Psoas muscle (tissue), 8 donors: ENCODE results near the gene KIAA0753. TPM values are rescaled to one million over a fixed set of nuclear protein-coding genes. Genes with fewer than 3 reads are reported as not detected.
A peak's percentile ranks its signal among the peaks of the same experiment; 100 is the strongest.
"Not testable (repeated sequence)": the region's sequence is repeated elsewhere in the genome, so short reads cannot be mapped to it uniquely, and the experiment has no call there.

Experiments used
- ATAC-seq, 4 donors: fragments of 200-7000 bp; cut with Tn5 transposase; one replicate each; pipeline ENCODE4 v1.9.1; 2020; ENCODE audit warnings: moderate library complexity in 3 of 4, mild to moderate bottlenecking in 2 of 4
- DNase-seq, 2 donors: peaks; one replicate each; pipeline ENCODE4 v3.0.0-alpha.2; 2020
- H3K27ac ChIP-seq: fragments of 200-600 bp; one replicate; pipeline ENCODE4 v1.8.0; 2022
- H3K27me3 ChIP-seq, 3 donors: fragments of 200-600 bp in 1 of 3; one replicate each; pipeline versions ENCODE4 v1.6.1 to v1.8.0; 2013 to 2022; ENCODE audit warnings: low read length in 2 of 3, mild to moderate bottlenecking in 2 of 3, moderate library complexity in 1 of 3; ENCODE audit not compliant: insufficient read depth in 3 of 3
- H3K36me3 ChIP-seq, 2 donors: fragments of 200-600 bp in 1 of 2; one replicate each; pipeline versions ENCODE4 v1.6.1 to v1.8.0; 2013 to 2022; ENCODE audit warnings: low read depth in 1 of 2, mild to moderate bottlenecking in 1 of 2, moderate library complexity in 1 of 2; ENCODE audit not compliant: insufficient read depth in 1 of 2
- H3K4me1 ChIP-seq: fragments of 200-600 bp; one replicate; pipeline ENCODE4 v1.8.0; 2022
- H3K4me3 ChIP-seq: fragments of 200-600 bp; one replicate; pipeline ENCODE4 v1.8.0; 2022; ENCODE audit warnings: mild to moderate bottlenecking
- H3K9me3 ChIP-seq: fragments of 200-600 bp; one replicate; pipeline ENCODE4 v1.8.0; 2022
- WGBS, 3 donors: extraction: QIAGEN DNeasy Blood & Tissue Kit; methylation state at CpG; one replicate each; pipeline versions ENCODE4 v1.1.6 to v1.1.7; 2013; 5-methylcytosine and 5-hydroxymethylcytosine counted together
- intact Hi-C, 2 donors: fragments of 100-400 bp; cut with DNase I; formaldehyde crosslinking; loops; one replicate each; pipeline versions ENCODE4 v1.11.0 to v1.14.2; 2022
- polyA plus RNA-seq, 3 donors: library from polyadenylated mRNA; stranded (reverse); fragments of 200-250 nt; gene quantifications; one replicate each; pipeline ENCODE4 v1.2.3, GENCODE V29; 2013
- total RNA-seq, 4 donors: library from RNA; stranded (reverse); fragmentation: NEBNext Ultra II Directional in 2 of 4; extraction: Animal tissue kit (Norgen Biotek cat#: 25700) in 2 of 4; gene quantifications; one replicate each; pipeline versions ENCODE4 v1.2.1 to v1.2.4, GENCODE V29; 2021 to 2023
- TF ChIP-seq, protein P1 (sequence below): fragments of 200-600 bp; IDR thresholded peaks from one replicate; pipeline ENCODE4 v1.8.0; 2022; ENCODE audit warnings: antibody characterized with exemption
- donor health status: healthy with polysubstance abuse.
- donor health status: DM: no; HTN: no; CAD: no; lungs with moderate emphysema.
- donor health status: Bipolar disorder and iron deficiency.
- donor health status: healthy.
- donor health status: DM: yes; HTN: yes; CAD: no.
- donor health status: DM: no; HTN: no; CAD: no.
- donor health status: DM: no; HTN: no; CAD: no.
- donor health status: DM: yes; HTN: yes; CAD: no.

Gene KIAA0753
- total and polyA plus RNA-seq, 7 donors = 2.4 to 4.7 (median 3.0) TPM

DNA sequence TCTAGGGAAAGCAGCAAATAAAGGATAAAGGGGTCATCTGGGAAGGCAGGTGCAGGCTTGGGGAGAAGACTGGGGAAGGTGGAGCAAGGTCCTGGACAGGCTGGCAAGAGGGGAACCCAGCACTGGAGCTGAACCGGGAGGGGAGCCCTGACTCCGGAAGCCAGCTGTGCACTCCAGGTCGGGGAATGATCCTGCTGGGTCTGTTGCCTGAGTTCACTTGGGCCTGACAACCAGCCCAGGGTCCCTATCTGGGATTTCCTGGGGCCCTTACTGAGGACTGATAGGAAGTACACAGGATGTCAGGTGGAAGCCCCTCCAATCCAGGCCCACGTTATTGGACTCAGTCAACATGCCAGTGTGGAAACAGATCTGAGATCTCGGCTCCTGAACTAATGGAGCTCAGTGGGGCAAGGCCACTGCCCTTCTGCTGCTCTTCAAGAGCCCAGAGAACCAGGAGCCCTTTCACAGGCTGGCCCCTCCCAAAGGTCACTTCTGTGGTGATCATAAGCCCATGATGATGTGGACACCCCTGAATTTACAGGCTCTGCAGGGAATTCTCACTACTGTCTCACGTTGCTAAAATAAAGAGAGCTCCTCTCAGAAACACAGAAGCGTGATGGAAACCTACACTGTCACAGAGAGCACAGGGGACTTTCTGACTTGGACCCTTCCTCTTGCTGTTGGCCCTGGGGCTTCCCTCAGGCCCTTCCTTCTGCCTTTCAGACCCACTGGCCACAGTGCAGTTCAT lies 64.3 kb downstream of the KIAA0753 start:
- Histone ChIP-seq H3K27me3 (peaks cover 0 to 2% (median 0%) of the 10 kb centered on the region in 3 donors), H3K9me3 (no peaks in the 10 kb centered on the region), H3K27ac (no peak overlapping the region), H3K4me1 (no peaks in the 10 kb centered on the region), H3K4me3 (no peak overlapping the region), H3K36me3 (peaks cover 0 to 15% of the 10 kb centered on the region in 2 donors)
- TF ChIP-seq, protein P1, sequence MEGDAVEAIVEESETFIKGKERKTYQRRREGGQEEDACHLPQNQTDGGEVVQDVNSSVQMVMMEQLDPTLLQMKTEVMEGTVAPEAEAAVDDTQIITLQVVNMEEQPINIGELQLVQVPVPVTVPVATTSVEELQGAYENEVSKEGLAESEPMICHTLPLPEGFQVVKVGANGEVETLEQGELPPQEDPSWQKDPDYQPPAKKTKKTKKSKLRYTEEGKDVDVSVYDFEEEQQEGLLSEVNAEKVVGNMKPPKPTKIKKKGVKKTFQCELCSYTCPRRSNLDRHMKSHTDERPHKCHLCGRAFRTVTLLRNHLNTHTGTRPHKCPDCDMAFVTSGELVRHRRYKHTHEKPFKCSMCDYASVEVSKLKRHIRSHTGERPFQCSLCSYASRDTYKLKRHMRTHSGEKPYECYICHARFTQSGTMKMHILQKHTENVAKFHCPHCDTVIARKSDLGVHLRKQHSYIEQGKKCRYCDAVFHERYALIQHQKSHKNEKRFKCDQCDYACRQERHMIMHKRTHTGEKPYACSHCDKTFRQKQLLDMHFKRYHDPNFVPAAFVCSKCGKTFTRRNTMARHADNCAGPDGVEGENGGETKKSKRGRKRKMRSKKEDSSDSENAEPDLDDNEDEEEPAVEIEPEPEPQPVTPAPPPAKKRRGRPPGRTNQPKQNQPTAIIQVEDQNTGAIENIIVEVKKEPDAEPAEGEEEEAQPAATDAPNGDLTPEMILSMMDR = no peak
- intact Hi-C loops = no loop called here
- WGBS, 3 donors = 70 to 82% (median 76%) methylated on average over 7 of the region's 7 CpGs
- DNase-seq (no peak), ATAC-seq (no peak)

DNA sequence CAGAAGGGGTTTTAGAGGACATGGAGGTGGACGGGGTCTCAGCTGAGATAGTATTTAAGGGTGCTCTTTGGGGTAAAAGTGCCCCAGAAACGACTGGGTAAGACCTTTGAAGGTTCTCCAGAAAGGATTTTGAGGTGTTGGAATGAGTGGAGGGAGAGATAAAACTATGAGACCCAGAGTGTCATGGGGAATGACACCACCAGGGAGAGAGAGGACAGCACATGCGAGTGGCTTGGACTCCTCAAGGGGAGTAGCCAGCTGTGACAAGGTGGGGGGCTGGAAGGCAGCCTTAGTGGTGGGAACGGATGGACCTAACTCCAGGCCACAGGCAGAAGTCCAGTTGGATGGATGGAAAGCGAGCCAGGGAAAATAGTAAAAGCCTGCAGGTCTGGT lies 64.9 kb downstream of the KIAA0753 start:
- Histone ChIP-seq H3K4me1 (no peaks in the 10 kb centered on the region), H3K27ac (no peak overlapping the region), H3K9me3 (no peaks in the 10 kb centered on the region), H3K36me3 (peaks cover 0 to 15% of the 10 kb centered on the region in 2 donors), H3K27me3 (peaks cover 0 to 5% (median 2%) of the 10 kb centered on the region in 3 donors), H3K4me3 (no peak overlapping the region)
- TF ChIP-seq, protein P1 = no peak
- DNase-seq (no peak), ATAC-seq (no peak)
- 68 to 79% (median 69%) methylated on average over 5 of the region's 5 CpGs for WGBS, 3 donors
- intact Hi-C loops = no loop called here

DNA sequence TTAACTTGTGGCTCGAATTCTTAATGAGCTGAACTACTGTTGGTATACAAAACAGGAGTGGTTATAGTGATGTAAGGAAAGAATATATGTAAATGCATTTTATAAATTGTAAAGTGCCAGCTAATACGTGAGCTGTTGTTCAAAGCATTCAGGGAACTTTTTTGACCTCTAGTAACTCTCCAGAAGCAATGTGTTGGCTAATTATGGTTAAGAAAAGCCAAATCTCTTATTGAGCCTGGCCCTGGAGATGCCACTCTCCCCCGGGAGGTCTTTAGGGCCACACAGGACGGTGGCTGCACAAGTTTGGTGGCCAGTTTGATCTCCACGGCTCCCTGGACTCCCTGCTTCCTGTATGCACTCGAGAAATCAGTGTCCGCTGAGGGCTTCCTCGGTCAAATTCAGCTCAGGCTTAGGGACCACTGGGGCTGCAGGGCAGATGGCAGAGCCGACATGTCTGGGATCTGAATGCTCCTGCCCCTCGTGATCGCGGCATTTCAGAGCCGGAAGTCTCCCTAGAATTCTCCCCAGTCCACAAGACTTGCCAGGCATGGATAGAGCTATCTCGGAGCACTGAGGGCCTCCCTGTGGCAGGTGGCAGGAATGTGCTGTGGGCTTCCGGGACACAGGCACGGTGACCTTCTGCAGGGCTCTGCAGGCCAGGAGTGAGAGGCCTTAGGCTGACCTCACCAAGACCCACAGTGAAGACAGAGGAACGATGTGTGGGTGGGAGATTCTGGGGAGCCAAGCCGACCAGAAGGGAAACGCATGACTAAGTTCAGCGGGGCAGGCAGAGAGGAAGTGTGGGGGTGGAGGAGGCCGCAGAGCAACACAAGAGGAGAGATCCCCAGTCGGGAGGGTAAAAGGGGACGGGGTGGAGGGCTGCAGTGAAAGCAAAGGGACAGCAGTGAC lies 65.6 kb downstream of the KIAA0753 start:
- peaks cover 0 to 7% (median 3%) of the 10 kb centered on the region in 3 donors for H3K27me3 ChIP-seq
- H3K9me3 ChIP-seq = no peaks in the 10 kb centered on the region
- no peak overlapping the region for H3K4me3 ChIP-seq
- DNase-seq (no peak), ATAC-seq (peak in 3 of 4 donors; percentile 53 to 75 (median 62))
- TF ChIP-seq, protein P1 = no peak
- no peaks in the 10 kb centered on the region for H3K4me1 ChIP-seq
- H3K36me3 ChIP-seq = peaks cover 0 to 15% of the 10 kb centered on the region in 2 donors
- WGBS, 3 donors = 22 to 41% (median 27%) methylated on average over 23 of the region's 23 CpGs
- intact Hi-C loops = no loop called here
- H3K27ac ChIP-seq = no peak overlapping the region

DNA sequence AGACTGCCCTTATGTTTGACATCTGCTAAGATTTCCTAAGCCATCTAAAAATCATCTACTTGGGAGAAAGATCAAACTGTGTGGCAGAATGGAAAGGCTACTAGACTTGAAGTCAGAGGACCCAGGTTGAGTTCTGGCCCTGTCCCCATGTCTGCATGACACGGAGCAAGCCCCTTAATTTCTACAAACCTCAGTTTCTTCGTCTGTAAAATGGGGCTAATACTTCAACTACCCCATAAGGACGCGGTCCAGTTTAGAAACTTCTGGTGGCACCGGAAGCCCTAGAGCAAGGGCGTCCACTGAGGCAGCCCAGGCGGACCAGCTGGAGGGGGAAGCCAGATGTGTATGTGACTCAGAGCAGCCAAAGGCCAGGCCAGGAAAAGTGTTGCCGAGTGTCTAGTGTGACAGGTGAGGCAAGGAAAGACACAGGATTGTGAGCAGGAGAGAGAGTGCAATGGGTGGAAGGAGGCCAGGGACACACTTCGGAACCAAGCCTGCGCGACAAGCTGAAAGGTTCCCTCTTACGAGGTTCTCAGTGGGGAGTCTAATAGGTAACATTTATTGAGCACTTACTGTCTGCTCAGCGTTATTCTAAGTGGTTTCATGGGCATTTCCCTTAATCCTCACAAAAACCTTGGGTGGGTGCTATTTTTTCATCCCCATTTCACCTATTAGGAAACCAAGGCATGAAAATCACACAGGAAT lies 66.4 kb downstream of the KIAA0753 start:
- peaks cover 0 to 8% of the 10 kb centered on the region in 2 donors for H3K36me3 ChIP-seq
- WGBS, 3 donors = 94 to 95% (median 94%) methylated on average over 13 of the region's 13 CpGs
- intact Hi-C loops = no loop called here
- no peak overlapping the region for H3K4me3 ChIP-seq
- no peaks in the 10 kb centered on the region for H3K4me1 ChIP-seq
- no peaks in the 10 kb centered on the region for H3K9me3 ChIP-seq
- no peak overlapping the region for H3K27ac ChIP-seq
- no peak for DNase-seq
- TF ChIP-seq, protein P1 = no peak
- ATAC-seq = no peak
- H3K27me3 ChIP-seq = peaks cover 0 to 10% (median 7%) of the 10 kb centered on the region in 3 donors

DNA sequence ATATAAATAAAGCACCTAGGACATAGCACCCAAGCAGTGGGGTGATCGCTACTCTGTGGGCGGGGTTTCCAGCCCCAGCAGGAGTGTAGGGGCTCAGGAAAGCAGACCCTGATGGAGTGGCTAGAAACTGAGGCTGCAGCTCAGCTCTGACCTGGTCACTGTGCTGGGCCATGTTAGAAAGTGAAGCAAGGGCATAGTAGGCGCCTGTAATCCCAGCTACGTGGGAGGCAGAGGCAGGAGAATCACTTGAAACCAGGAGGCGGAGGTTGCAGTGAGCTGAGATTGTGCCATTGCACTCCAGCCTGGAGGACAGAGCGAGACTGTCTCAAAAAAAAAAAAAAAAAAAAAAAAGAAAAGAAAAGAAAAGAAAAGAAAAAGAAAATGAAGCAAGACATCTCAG lies 67.0 kb downstream of the KIAA0753 start:
- DNase-seq, H3K36me3 ChIP-seq, H3K27ac ChIP-seq, H3K4me1 ChIP-seq, H3K4me3 ChIP-seq, H3K9me3 ChIP-seq, intact Hi-C loops, ATAC-seq: not testable (repeated sequence)
- peaks cover 0 to 17% (median 7%) of the 10 kb centered on the region in 3 donors for H3K27me3 ChIP-seq
- WGBS, 3 donors = 96 to 100% (median 98%) methylated on average over 6 of the region's 6 CpGs
